22Rv1 (cell line): ENCODE measurements around the gene INSL3.

Experiments
- H3K27ac ChIP-seq: fragments of 450-650 bp; 2 replicates; pipeline ENCODE4 v1.5.1; 2017
- ZFX ChIP-seq: fragments of 450-650 bp; IDR thresholded peaks from 2 replicates; pipeline ENCODE4 v1.6.1; 2017; ENCODE audit warnings: antibody characterized with exemption, borderline replicate concordance
- TF ChIP-seq, protein P1 (sequence below): fragments of 450-650 bp; IDR thresholded peaks from 2 replicates; pipeline ENCODE4 v1.5.1; 2017; ENCODE audit warnings: mild to moderate bottlenecking

The INSL3 gene

DNA sequence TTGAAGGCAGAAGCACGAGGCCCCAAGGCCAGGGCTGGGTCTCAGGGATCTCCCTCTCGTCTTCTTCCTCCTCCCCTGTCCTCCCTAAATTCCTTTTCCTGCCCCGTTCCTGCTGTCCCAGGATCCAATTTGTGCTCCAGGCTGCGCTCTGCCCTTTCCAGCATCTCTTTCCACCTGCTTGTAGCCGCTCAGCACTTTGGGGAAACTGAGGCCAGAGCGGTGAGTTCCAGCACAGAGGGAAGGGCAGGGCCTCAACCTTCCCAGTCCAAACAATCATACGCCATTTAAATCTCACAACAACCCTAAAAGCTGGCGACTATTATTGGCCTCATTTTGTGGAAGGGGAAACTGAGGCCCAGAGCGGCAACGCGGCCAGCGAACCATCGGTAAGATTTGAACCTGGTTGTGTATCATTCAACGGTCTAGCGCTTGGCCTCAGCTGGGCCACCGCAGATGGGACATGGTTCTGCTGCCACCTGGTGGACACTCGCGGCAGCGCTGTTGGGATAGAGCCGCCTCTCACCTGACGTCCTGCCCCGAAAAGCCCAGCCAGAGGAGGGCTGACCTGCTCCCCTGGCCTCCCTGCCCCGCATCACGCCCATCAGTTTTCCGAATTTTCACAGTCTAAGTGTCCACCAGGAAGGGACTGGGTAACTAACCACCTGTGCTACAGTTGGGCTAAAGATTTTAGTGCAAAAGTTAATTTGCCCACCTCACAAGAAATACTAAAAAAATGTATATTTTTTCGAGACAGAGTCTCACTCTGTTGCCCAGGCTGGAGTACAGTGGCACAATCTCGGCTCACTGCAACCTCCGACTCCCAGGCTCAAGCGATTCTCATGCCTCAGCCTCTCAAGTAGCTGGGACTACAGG lies 34.2 kb upstream of the INSL3 start:
- no peak for TF ChIP-seq ZFX
- TF ChIP-seq, protein P1, sequence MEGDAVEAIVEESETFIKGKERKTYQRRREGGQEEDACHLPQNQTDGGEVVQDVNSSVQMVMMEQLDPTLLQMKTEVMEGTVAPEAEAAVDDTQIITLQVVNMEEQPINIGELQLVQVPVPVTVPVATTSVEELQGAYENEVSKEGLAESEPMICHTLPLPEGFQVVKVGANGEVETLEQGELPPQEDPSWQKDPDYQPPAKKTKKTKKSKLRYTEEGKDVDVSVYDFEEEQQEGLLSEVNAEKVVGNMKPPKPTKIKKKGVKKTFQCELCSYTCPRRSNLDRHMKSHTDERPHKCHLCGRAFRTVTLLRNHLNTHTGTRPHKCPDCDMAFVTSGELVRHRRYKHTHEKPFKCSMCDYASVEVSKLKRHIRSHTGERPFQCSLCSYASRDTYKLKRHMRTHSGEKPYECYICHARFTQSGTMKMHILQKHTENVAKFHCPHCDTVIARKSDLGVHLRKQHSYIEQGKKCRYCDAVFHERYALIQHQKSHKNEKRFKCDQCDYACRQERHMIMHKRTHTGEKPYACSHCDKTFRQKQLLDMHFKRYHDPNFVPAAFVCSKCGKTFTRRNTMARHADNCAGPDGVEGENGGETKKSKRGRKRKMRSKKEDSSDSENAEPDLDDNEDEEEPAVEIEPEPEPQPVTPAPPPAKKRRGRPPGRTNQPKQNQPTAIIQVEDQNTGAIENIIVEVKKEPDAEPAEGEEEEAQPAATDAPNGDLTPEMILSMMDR = peak; percentile 94

DNA sequence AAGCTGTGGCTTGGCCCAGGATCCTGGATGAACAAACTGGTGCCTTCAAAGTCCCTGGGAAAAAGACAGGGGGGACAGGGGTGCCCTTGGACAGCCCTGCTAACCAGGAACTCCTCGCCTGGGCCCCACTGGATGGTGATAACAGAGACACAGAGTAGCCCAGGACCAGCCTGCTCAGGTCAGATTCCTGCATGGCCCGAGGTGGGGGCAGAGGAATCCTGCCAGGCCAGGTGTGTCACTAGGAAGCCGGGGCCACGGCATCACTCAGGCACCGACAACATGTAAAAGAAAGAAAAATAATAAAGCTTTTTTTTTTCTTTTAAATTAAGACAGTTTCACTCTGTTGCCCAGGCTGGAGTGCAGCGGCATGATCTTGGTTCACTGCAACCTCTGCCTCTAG lies 32.7 kb upstream of the INSL3 start:
- H3K27ac ChIP-seq = no peak overlapping the region
- no peak for TF ChIP-seq ZFX
- TF ChIP-seq, protein P1 = no peak

More for the DNA sequence above, 34.2 kb upstream of the INSL3 start:
- no peak overlapping the region for H3K27ac ChIP-seq

DNA sequence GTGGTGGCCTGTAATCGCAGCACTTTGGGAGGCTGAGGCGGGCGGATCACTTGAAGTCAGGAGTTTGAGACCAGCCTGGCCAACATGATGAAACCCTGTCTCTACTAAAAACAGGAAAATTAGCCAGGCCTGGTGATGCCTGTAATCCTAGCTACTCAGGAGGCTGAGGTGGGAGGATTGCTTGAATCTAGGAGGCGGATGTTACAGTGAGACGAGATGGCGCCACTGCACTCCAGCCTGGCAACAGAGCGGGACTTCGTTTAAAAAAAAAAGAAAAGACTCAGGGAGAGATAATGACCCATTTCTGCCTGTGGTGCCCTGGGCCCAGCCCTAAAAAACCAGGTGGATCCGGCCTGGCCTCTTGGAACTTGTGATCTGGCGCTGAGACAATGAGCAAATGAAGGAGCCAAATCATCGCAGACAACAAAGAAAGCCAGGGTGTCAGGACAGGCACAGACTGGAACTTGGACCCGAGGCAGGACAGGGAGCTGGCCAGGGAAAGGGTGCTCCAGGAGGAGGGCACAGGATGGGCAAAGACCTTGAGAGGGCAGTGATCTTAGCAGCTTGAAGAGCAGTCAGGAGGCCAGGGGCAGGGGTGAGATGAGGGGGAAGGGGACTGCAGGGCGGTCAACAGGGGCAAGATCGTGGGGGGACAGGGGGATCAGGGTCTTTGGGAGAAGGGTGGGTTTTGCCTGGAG lies 27.4 kb upstream of the INSL3 start:
- H3K27ac ChIP-seq = no peak overlapping the region
- TF ChIP-seq, protein P1 = no peak
- TF ChIP-seq ZFX = no peak

DNA sequence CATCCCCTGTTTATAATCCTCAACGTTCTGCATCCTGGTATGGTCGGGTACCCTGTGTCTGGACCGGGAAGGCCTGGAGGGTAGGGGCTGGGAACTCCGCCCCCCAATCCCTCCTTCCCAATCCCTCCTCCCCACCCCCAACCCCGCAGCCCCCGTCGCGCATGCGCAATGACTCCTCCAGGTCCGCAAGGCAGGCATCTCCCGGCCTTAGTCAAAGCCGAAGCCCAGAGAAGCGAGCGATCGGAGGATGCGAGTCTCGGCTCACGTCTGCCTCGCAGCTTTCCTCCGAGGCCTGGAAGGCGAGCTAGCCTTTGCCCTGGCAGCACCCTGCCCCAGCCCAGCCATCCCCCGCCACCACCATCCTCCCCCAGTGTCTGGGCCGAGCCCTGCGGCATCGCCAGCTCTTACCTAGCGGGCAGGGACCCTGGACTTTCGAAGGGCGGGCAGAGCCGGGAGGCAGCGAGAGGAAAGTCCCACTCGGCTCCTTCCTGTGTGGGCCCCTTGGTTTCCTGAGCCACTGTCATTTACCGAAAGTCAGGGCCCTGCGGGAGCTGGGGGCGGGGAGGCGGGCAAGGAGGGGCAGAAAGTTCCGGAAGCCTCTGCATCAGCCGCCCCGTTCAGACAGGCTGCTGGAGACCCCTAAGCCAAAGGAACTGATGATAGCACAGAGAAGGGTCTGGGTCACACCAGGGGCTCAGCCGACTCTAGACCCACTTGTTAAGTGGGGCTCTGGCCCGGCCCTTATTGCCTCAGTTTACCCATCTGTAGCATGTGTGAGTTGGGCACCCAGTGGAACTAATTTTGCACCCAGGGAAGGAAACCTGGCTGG lies 26.4 kb upstream of the INSL3 start, which contains the start of gene JAK3:
JAK3 (minus strand) TSS at position 445 of the 829 bp plus-strand sequence. CDS start 3,565 bp downstream, outside the sequence.
- H3K27ac ChIP-seq = no peak within 1 kb of the TSS
- no peak for TF ChIP-seq ZFX
- TF ChIP-seq, protein P1 = no peak

DNA sequence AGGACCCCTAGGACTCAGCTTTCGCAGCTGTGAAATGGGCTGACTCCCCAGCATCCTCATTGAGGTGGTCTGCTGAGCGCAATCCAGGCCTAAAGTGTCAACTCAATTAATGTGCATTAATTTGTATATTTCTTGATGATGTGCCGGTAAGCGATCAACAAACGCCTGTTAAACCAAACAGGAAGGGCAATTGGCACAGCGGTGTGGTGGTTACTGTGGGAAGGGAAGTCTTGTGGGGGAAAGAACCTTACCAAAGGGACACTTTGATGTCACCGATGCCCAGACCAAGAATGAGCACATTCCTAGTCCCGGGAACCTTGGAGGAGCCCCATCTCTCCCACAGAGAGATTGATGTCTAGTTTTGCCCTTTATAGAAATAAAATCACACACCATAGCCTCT lies 24.8 kb upstream of the INSL3 start:
- H3K27ac ChIP-seq = no peak overlapping the region
- TF ChIP-seq, protein P1 = no peak
- no peak for TF ChIP-seq ZFX

DNA sequence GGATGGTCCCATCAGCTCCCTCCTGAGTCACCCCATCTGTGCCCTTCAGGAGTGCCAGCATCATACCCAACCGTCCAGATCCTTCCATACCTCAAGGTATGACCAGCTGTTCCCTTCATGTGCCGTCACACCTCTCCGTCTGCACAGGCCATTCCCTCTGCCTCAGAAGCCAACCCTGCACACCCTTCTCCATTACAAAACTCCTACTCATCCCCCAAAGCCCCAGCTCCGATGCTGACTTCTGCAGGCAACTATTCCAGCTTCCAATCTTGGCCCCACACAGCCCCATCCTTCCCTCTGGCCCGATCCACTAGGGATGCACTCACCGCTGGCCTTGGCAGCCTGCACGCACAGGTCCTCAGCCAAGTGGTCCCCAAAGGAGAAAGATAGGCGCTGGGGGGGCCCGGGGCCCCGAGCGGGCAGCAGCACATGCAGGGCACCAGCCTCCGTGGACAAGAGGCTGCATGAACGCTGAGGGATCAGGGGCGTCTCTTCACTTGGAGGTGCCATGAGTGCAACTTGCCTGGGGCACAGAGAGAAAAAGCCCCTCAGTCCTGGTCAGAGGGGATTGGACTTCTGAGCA lies 22.7 kb upstream of the INSL3 start:
- TF ChIP-seq ZFX = no peak
- TF ChIP-seq, protein P1 = no peak
- no peak overlapping the region for H3K27ac ChIP-seq
